Bronchial epithelial cell (primary cell): ENCODE results near the gene DHFR. TPM values are rescaled to one million over a fixed set of nuclear protein-coding genes. Genes with fewer than 3 reads are reported as not detected.

Experiments
- DNase-seq: peaks from one replicate; pipeline ENCODE4 v3.0.0-alpha.2; 2010; ENCODE audit warnings: low read depth
- FAIRE-seq: peaks from 2 replicates; lab custom pipeline; 2011; peaks lifted over from hg19 to GRCh38; lab: Jason Lieb, UNC
- H3K27me3 ChIP-seq: 2 replicates; pipeline ENCODE4 v1.5.1; 2011; ENCODE audit warnings: low read length; ENCODE audit not compliant: control insufficient read depth, insufficient read depth
- H3K36me3 ChIP-seq: 2 replicates; pipeline ENCODE4 v1.5.1; 2011; ENCODE audit warnings: low read length; ENCODE audit not compliant: control insufficient read depth, insufficient read depth
- H3K4me3 ChIP-seq: 2 replicates; pipeline ENCODE4 v1.5.1; 2011; ENCODE audit warnings: mild to moderate bottlenecking, low read depth, low read length, control low read depth
- CTCF ChIP-seq: IDR thresholded peaks from 2 replicates; pipeline ENCODE4 v1.5.1; 2011; ENCODE audit warnings: mild to moderate bottlenecking, moderate library complexity, low read length, control low read depth, inconsistent platforms; ENCODE audit not compliant: insufficient read depth, severe bottlenecking
- total RNA-seq: library from RNA; depleted of rRNA; stranded (reverse); fragments of >200 nt; gene quantifications from 2 replicates; pipeline ENCODE4 v1.2.1, GENCODE V29; 2014

Gene DHFR
- total RNA-seq, 1 donor from 2014 or later, result 1.8 TPM

- Histone ChIP-seq H3K4me3 (no peak overlapping the region), H3K27me3 (no peaks in the 10 kb centered on the region), H3K36me3 (no peaks in the 10 kb centered on the region)
- no peak for TF ChIP-seq CTCF
- DNase-seq (no peak), FAIRE-seq (no peak)
These were observed 23.2 kb downstream of the DHFR start for GRCh38 chr5:80631278-80632259.

- DNase-seq, result no peak
- no peak overlapping the region for H3K4me3 ChIP-seq
- H3K27me3 ChIP-seq, result no peaks in the 10 kb centered on the region
- no peaks in the 10 kb centered on the region for H3K36me3 ChIP-seq
- FAIRE-seq, result no peak
- no peak for TF ChIP-seq CTCF
These were observed 25.5 kb downstream of the DHFR start for GRCh38 chr5:80629281-80629680.

GRCh38 chr5:80625230-80625629, 29.6 kb downstream of the DHFR start:
- no peak for FAIRE-seq
- no peak for DNase-seq
- no peaks in the 10 kb centered on the region for H3K27me3 ChIP-seq
- TF ChIP-seq CTCF, result no peak
- no peak overlapping the region for H3K4me3 ChIP-seq
- no peaks in the 10 kb centered on the region for H3K36me3 ChIP-seq

GRCh38 chr5:80623999-80624398, 30.8 kb downstream of the DHFR start:
- FAIRE-seq (no peak), DNase-seq (no peak)
- H3K36me3 ChIP-seq, result no peaks in the 10 kb centered on the region
- H3K27me3 ChIP-seq, result no peaks in the 10 kb centered on the region
- TF ChIP-seq CTCF, result no peak
- no peak overlapping the region for H3K4me3 ChIP-seq

GRCh38 chr5:80622756-80623155, 32.0 kb downstream of the DHFR start:
- no peak for TF ChIP-seq CTCF
- H3K27me3 ChIP-seq, result no peaks in the 10 kb centered on the region
- H3K36me3 ChIP-seq, result no peaks in the 10 kb centered on the region
- no peak for FAIRE-seq
- H3K4me3 ChIP-seq, result no peak overlapping the region
- DNase-seq, result no peak
